ENCODE measurements around the gene ATP6V0B.

ATP6V0B gene

GRCh38 chr1:44000122-44000665 lies 25.4 kb downstream of the ATP6V0B start:
- no peak for DNase-seq (ENCODE audit: low read depth in 1 of 2, low spot score in 1 of 2)
- TF ChIP-seq CTCF (IDR thresholded peaks at IDR 0.05; ENCODE audit: insufficient read depth, low read length) (no peak), GABPA (IDR thresholded peaks at IDR 0.05; ENCODE audit: low read depth) (no peak), REST (IDR thresholded peaks at IDR 0.05; ENCODE audit: insufficient replicate concordance, low read depth) (no peak), POLR2AphosphoS5 (IDR thresholded peaks at IDR 0.05; ENCODE audit: low read depth) (no peak), SPI1 (IDR thresholded peaks at IDR 0.05; ENCODE audit: borderline replicate concordance, low read depth) (no peak)
- H3K27ac ChIP-seq (replicated peaks), result no peak overlapping the region

GRCh38 chr1:44002165-44002564 lies 27.4 kb downstream of the ATP6V0B start:
- Histone ChIP-seq H3K27me3 (ENCODE audit: insufficient read depth, poor library complexity, severe bottlenecking) (no peaks in the 10 kb centered on the region), H3K4me3 (replicated peaks; ENCODE audit: insufficient read depth, low read length) (no peak overlapping the region), H3K27ac (replicated peaks) (no peak overlapping the region)
- DNase-seq (ENCODE audit: low read depth in 1 of 2, low spot score in 1 of 2), result no peak
- no peak for TF ChIP-seq REST (IDR thresholded peaks at IDR 0.05; ENCODE audit: insufficient replicate concordance, low read depth)
- TF ChIP-seq POLR2AphosphoS5 (IDR thresholded peaks at IDR 0.05; ENCODE audit: low read depth), result no peak
- TF ChIP-seq SPI1 (IDR thresholded peaks at IDR 0.05; ENCODE audit: borderline replicate concordance, low read depth), result no peak
- no peak for TF ChIP-seq CTCF (IDR thresholded peaks at IDR 0.05; ENCODE audit: insufficient read depth, low read length)
- no peak for TF ChIP-seq GABPA (IDR thresholded peaks at IDR 0.05; ENCODE audit: low read depth)

More at GRCh38 chr1:44000122-44000665, 25.4 kb downstream of the ATP6V0B start:
- Histone ChIP-seq H3K27me3 (ENCODE audit: insufficient read depth, poor library complexity, severe bottlenecking) (no peaks in the 10 kb centered on the region), H3K4me3 (replicated peaks; ENCODE audit: insufficient read depth, low read length) (no peak overlapping the region)

- no peak for TF ChIP-seq CTCF (IDR thresholded peaks at IDR 0.05; ENCODE audit: insufficient read depth, low read length)
- TF ChIP-seq SPI1 (IDR thresholded peaks at IDR 0.05; ENCODE audit: borderline replicate concordance, low read depth), result no peak
- no peak for TF ChIP-seq REST (IDR thresholded peaks at IDR 0.05; ENCODE audit: insufficient replicate concordance, low read depth)
- H3K4me3 ChIP-seq (replicated peaks; ENCODE audit: insufficient read depth, low read length), result no peak overlapping the region
- no peaks in the 10 kb centered on the region for H3K27me3 ChIP-seq (ENCODE audit: insufficient read depth, poor library complexity, severe bottlenecking)
- DNase-seq (ENCODE audit: low read depth in 1 of 2, low spot score in 1 of 2), result no peak
- no peak overlapping the region for H3K27ac ChIP-seq (replicated peaks)
Measured at GRCh38 chr1:44002606-44003157, 27.9 kb downstream of the ATP6V0B start.
